GM12878 (cell line): Measurements from ENCODE around the gene ABCB4. TPM values are rescaled to one million over a fixed set of nuclear protein-coding genes. Genes with fewer than 3 reads are reported as not detected.

Experiments
- ATAC-seq: fragments of 200-7000 bp; cut with Tn5 transposase; 3 replicates; pipeline ENCODE4 v1.9.1; 2020; ENCODE audit warnings: mild to moderate bottlenecking, moderate library complexity
- BruUV-seq: library from RNA; stranded (reverse); fragments of 400-500 nt; replicated peaks from 2 replicates; lab custom pipeline; 2021; lab: Mats Ljungman, UMichigan
- CTCF ChIA-PET: fragments of 300-600 bp; sonication (Branson Sonifier 250); formaldehyde crosslinking; extraction: SDS; loops from one replicate; lab custom pipeline; 2021; ENCODE audit warnings: inconsistent platforms; lab: Yijun Ruan, JAX
- POLR2A ChIA-PET: fragments of 350-600 bp; formaldehyde crosslinking; extraction: SDS; loops from one replicate; lab custom pipeline; 2021; ENCODE audit warnings: inconsistent platforms; lab: Charles Lee
- RAD21 ChIA-PET: fragments of 300-600 bp; sonication (Branson Sonifier 250); formaldehyde crosslinking; loops from one replicate; lab custom pipeline; 2023; ENCODE audit warnings: antibody characterized with exemption; ENCODE audit not compliant: unreplicated experiment; lab: Charles Lee
- SMC1A ChIA-PET: fragments of 300-600 bp; sonication (Branson Sonifier 250); formaldehyde crosslinking; loops from one replicate; lab custom pipeline; 2023; ENCODE audit not compliant: unreplicated experiment, uncharacterized antibody; lab: Charles Lee
- DNase-seq: peaks from one replicate; pipeline ENCODE4 v3.0.0-alpha.2; 2011; ENCODE audit warnings: low read depth, low spot score
- FAIRE-seq: peaks from 3 replicates; lab custom pipeline; 2011; peaks lifted over from hg19 to GRCh38; lab: Jason Lieb, UNC
- H2AFZ ChIP-seq: 2 replicates; pipeline ENCODE4 v1.6.0; 2011; ENCODE audit warnings: low read depth, low read length, control low read depth; ENCODE audit not compliant: control insufficient read depth
- H3K27ac ChIP-seq: 2 replicates; pipeline ENCODE4 v1.5.1; 2011; ENCODE audit warnings: control low read depth; ENCODE audit not compliant: control insufficient read depth, insufficient read depth
- H3K27me3 ChIP-seq, 2 experiments: replicated peaks in 1 of 2; 2 replicates each; pipeline versions ENCODE4 v1.6.0 to v1.6.1; 2011; ENCODE audit warnings: low read length in 1 of 2; ENCODE audit not compliant: control insufficient read depth in 2 of 2, insufficient read depth in 2 of 2
- H3K36me3 ChIP-seq, 2 experiments: 2 replicates each; pipeline ENCODE4 v1.5.1; 2011; ENCODE audit warnings: low read length in 1 of 2; ENCODE audit not compliant: control insufficient read depth in 2 of 2, insufficient read depth in 2 of 2
- H3K4me1 ChIP-seq: 2 replicates; pipeline ENCODE4 v1.6.1; 2011; ENCODE audit warnings: mild to moderate bottlenecking, low read length, moderate library complexity, mixed read lengths; ENCODE audit not compliant: control insufficient read depth, insufficient read depth
- H3K4me2 ChIP-seq: 2 replicates; pipeline ENCODE4 v1.6.0; 2011; ENCODE audit warnings: control low read depth; ENCODE audit not compliant: control insufficient read depth, insufficient read depth
- H3K4me3 ChIP-seq: fragments of 200-600 bp; sonication (generic); 2 replicates; pipeline ENCODE4 v1.5.1; 2016
- H3K79me2 ChIP-seq: 2 replicates; pipeline ENCODE4 v1.6.0; 2011; ENCODE audit warnings: low read length; ENCODE audit not compliant: control insufficient read depth, insufficient read depth
- H3K9ac ChIP-seq: 2 replicates; pipeline ENCODE4 v1.8.0; 2011; ENCODE audit warnings: low read length, control low read depth, mixed read lengths; ENCODE audit not compliant: control insufficient read depth, insufficient read depth
- H3K9me3 ChIP-seq: replicated peaks from 3 replicates; pipeline ENCODE4 v1.5.1; 2011; ENCODE audit warnings: mild to moderate bottlenecking, low read length; ENCODE audit not compliant: control insufficient read depth, insufficient read depth
- H4K20me1 ChIP-seq: 2 replicates; pipeline ENCODE4 v1.6.0; 2011; ENCODE audit not compliant: control insufficient read depth, insufficient read depth
- ESRRA ChIP-seq: IDR thresholded peaks from 2 replicates; pipeline ENCODE4 v1.6.1; 2012; ENCODE audit warnings: mild to moderate bottlenecking, low read length, improper control_type of control experiment
- HDAC6 ChIP-seq: fragments of 200-600 bp; sonication (generic); IDR thresholded peaks from one replicate; pipeline ENCODE4 v1.8.0; 2017; ENCODE audit warnings: antibody characterized with exemption; ENCODE audit not compliant: unreplicated experiment
- HSF1 ChIP-seq: fragments of 150-350 bp; IDR thresholded peaks from 2 replicates; pipeline ENCODE4 v1.6.1; 2014; ENCODE audit warnings: mild to moderate bottlenecking, low read depth, low read length
- IKZF2 ChIP-seq, 2 experiments: fragments of 450-650 bp; IDR thresholded peaks; 2 replicates each; pipeline ENCODE4 v1.6.1; 2017; ENCODE audit warnings: mild to moderate bottlenecking in 2 of 2, moderate library complexity in 2 of 2
- IRF5 ChIP-seq: fragments of 450-650 bp; IDR thresholded peaks from 2 replicates; pipeline ENCODE4 v1.6.1; 2017; ENCODE audit warnings: borderline replicate concordance
- JUND ChIP-seq: IDR thresholded peaks from 2 replicates; pipeline ENCODE4 v1.6.1; 2012; ENCODE audit warnings: low read depth, mild to moderate bottlenecking, low read length, improper control_type of control experiment, moderate library complexity
- POLR2AphosphoS2 ChIP-seq: IDR thresholded peaks from 2 replicates; pipeline ENCODE4 v1.6.1; 2011; ENCODE audit warnings: low read depth, mild to moderate bottlenecking, low read length, improper control_type of control experiment, moderate library complexity
- SPI1 ChIP-seq: IDR thresholded peaks from 2 replicates; pipeline ENCODE4 v1.6.1; 2011; ENCODE audit warnings: low read depth, mild to moderate bottlenecking, low read length, moderate library complexity, borderline replicate concordance; ENCODE audit not compliant: insufficient read depth
- SREBF1 ChIP-seq: IDR thresholded peaks from 2 replicates; pipeline ENCODE4 v1.6.1; 2012; ENCODE audit warnings: mild to moderate bottlenecking, low read length
- SUZ12 ChIP-seq: fragments of 200-600 bp; sonication (generic); IDR thresholded peaks from one replicate; pipeline ENCODE4 v1.6.1; 2018; ENCODE audit warnings: antibody characterized with exemption, mild to moderate bottlenecking; ENCODE audit not compliant: unreplicated experiment
- ZNF217 ChIP-seq: fragments of 450-650 bp; IDR thresholded peaks from 2 replicates; pipeline ENCODE4 v1.6.1; 2017; ENCODE audit warnings: antibody characterized with exemption, mild to moderate bottlenecking
- ZNF274 ChIP-seq: IDR thresholded peaks from one replicate; pipeline ENCODE4 v1.8.0; 2011; ENCODE audit not compliant: insufficient read length, insufficient read depth
- ZSCAN29 ChIP-seq: fragments of 450-650 bp; IDR thresholded peaks from 2 replicates; pipeline ENCODE4 v1.6.1; 2017; ENCODE audit warnings: mild to moderate bottlenecking, moderate library complexity
- WGBS: methylation state at CpG from one replicate; pipeline ENCODE4 v1.1.6; 2016; ENCODE audit warnings: low lambda C conversion rate; ENCODE audit not compliant: insufficient replicate concordance, insufficient coverage; ENCODE audit errors: missing lambda C conversion rate; 5-methylcytosine and 5-hydroxymethylcytosine counted together
- in situ Hi-C: fragments of 300-500 bp; cut with MboI; formaldehyde crosslinking; loops from 9 replicates; pipeline ENCODE4 v1.14.3; 2018; ENCODE audit warnings: mixed read lengths
- intact Hi-C: fragments of 100-400 bp; cut with micrococcal nuclease; formaldehyde crosslinking; loops from one replicate; pipeline ENCODE4 v1.14.2; 2022; ENCODE audit not compliant: unreplicated experiment
- polyA plus RNA-seq, 11 experiments: library from polyadenylated mRNA; depleted of rRNA in 4 of 11; unstranded in 6 of 11; stranded (reverse) in 5 of 11; fragments of >200 nt; fragmentation: Nextera tagmentation in 4 of 11; fragmentation: Illumina TruSeq in 1 of 11; extraction: Ambion mirVana in 4 of 11; extraction: Trizol in 1 of 11; gene quantifications; 1 replicate in 1 of 11; 2 replicates in 10 of 11; pipeline versions ENCODE4 v1.2.1 to v1.2.3, GENCODE V29; 2011 to 2016; ENCODE audit warnings: inconsistent platforms in 2 of 11, missing spikeins in 2 of 11, low read depth in 1 of 11
- total RNA-seq, 4 experiments: library from RNA; depleted of rRNA in 3 of 4; stranded (reverse); fragments of >200 nt in 3 of 4; fragmentation: Illumina TruSeq in 1 of 4; extraction: Trizol in 1 of 4; gene quantifications; 2 replicates each; pipeline versions ENCODE4 v1.2.1 to v1.2.3, GENCODE V29; 2013 to 2021
- TF ChIP-seq, protein P1 (sequence below): IDR thresholded peaks from 2 replicates; pipeline ENCODE4 v1.6.1; 2011; ENCODE audit warnings: low read depth, mild to moderate bottlenecking, low read length, moderate library complexity, borderline replicate concordance; ENCODE audit errors: extremely low read depth
- TF ChIP-seq, protein P2 (sequence below): IDR thresholded peaks from 2 replicates; pipeline ENCODE4 v1.6.1; 2011; ENCODE audit warnings: borderline replicate concordance, low read depth, mild to moderate bottlenecking, moderate library complexity, mixed read lengths, low read length; ENCODE audit not compliant: insufficient read depth; ENCODE audit errors: extremely low read length

Gene ABCB4
- total and polyA plus RNA-seq, 10 of the 15 experiments (the other 5 are each of a cell fraction or from before 2014, with no cell fraction given), result 1.9 to 8.3 (median 4.4) TPM

GRCh38 chr7:87369216-87369615 is 106.3 kb downstream of the ABCB4 start:
- H2AFZ ChIP-seq, result no peak overlapping the region
- H3K27me3 ChIP-seq, result no peaks in the 10 kb centered on the region
- POLR2A ChIA-PET, result interaction anchor here (1.0 kb wide), 2 partner anchors 23 to 54 kb away, joined by 3 read pairs; partner anchors contain the start of gene CROT
- in situ Hi-C loops, result no loop called here
- no peak overlapping the region for H3K9ac ChIP-seq
- peak; percentile 61 for ATAC-seq
- H3K36me3 ChIP-seq, result no peaks in the 10 kb centered on the region
- H4K20me1 ChIP-seq, result no peaks in the 10 kb centered on the region
- no peaks in the 10 kb centered on the region for H3K79me2 ChIP-seq
- 100% methylated on average over 4 of the region's 4 CpGs for WGBS
- H3K4me2 ChIP-seq, result no peak overlapping the region
- H3K27ac ChIP-seq, result no peak overlapping the region
- no TSS peak for BruUV-seq
- FAIRE-seq, result no peak
- no peaks in the 10 kb centered on the region for H3K4me1 ChIP-seq
- H3K4me3 ChIP-seq, result no peak overlapping the region
- SMC1A ChIA-PET, result interaction anchor here (0.6 to 1.2 kb wide), 4 partner anchors 24 to 428 kb away, joined by 3 to 5 read pairs (median 3); partner anchors contain the start of gene CROT
- intact Hi-C loops, result no loop called here
- no peak for DNase-seq
- RAD21 ChIA-PET, result no interaction called here
- no peaks in the 10 kb centered on the region for H3K9me3 ChIP-seq
- TF ChIP-seq POLR2AphosphoS2 (no peak), ESRRA (no peak), IRF5 (no peak), HSF1 (no peak), ZSCAN29 (no peak), SPI1 (no peak), ZNF274 (no peak), SUZ12 (no peak), IKZF2 (IDR thresholded peaks at IDR 0.05) (no peak), SREBF1 (no peak), JUND (no peak), HDAC6 (no peak), ZNF217 (no peak)
- TF ChIP-seq, protein P1, sequence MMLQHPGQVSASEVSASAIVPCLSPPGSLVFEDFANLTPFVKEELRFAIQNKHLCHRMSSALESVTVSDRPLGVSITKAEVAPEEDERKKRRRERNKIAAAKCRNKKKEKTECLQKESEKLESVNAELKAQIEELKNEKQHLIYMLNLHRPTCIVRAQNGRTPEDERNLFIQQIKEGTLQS, result no peak
- TF ChIP-seq, protein P2, sequence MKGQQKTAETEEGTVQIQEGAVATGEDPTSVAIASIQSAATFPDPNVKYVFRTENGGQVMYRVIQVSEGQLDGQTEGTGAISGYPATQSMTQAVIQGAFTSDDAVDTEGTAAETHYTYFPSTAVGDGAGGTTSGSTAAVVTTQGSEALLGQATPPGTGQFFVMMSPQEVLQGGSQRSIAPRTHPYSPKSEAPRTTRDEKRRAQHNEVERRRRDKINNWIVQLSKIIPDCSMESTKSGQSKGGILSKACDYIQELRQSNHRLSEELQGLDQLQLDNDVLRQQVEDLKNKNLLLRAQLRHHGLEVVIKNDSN, result no peak
- CTCF ChIA-PET, result interaction anchor here (0.6 kb wide), 1 partner anchor 46 kb away, joined by 3 read pairs; no protein-coding TSS in a partner anchor
